ENCODE measurements around the gene BID. TPM values are rescaled to one million over a fixed set of nuclear protein-coding genes. Genes with fewer than 3 reads are reported as not detected.

BID gene
- total and polyA plus RNA-seq, 4 donors = 13.1 to 179 (median 37.5) TPM

- no peak overlapping the region for H3K4me3 ChIP-seq
- TF ChIP-seq CTCF (IDR thresholded peaks at IDR 0.05; ENCODE audit: control extremely low read depth, extremely low read depth) = no peak
- ATAC-seq (ENCODE audit: insufficient read depth, low FRiP score) (no peak), DNase-seq (no peak)
- peaks cover 0 to 13% (median 8%) of the 10 kb centered on the region in 5 donors for H3K4me1 ChIP-seq (ENCODE audit: control insufficient read depth in 5 of 5, insufficient read depth in 5 of 5, low read length in 5 of 5)
- H3K27ac ChIP-seq (ENCODE audit: low read depth in 1 of 2, low read length in 1 of 2) = no peak overlapping the region
- no peaks in the 10 kb centered on the region for H3K36me3 ChIP-seq (ENCODE audit: control insufficient read depth in 4 of 4, insufficient read depth in 4 of 4, low read length in 4 of 4)
- peaks cover 0 to 3% (median 0%) of the 10 kb centered on the region in 4 donors for H3K9me3 ChIP-seq (ENCODE audit: control insufficient read depth in 4 of 4, insufficient read depth in 3 of 4, low read length in 3 of 4)
- 94 to 96% methylated on average over 13 of the region's 13 CpGs for WGBS, 2 donors
- H3K9ac ChIP-seq (ENCODE audit: insufficient read depth in 1 of 2, low read length in 2 of 2) = no peak overlapping the region
- peaks cover 0 to 3% (median 0%) of the 10 kb centered on the region in 3 donors for H3K27me3 ChIP-seq (ENCODE audit: control insufficient read depth in 3 of 3, insufficient read depth in 3 of 3, low read length in 2 of 3)
These were observed 8.4 kb upstream of the BID start for GRCh38 chr22:17782621-17783020.

GRCh38 chr22:17782158-17782557, 7.9 kb upstream of the BID start:
- Histone ChIP-seq H3K4me3 (no peak overlapping the region), H3K27me3 (ENCODE audit: control insufficient read depth in 3 of 3, insufficient read depth in 3 of 3, low read length in 2 of 3) (peaks cover 0 to 3% (median 0%) of the 10 kb centered on the region in 3 donors), H3K9me3 (ENCODE audit: control insufficient read depth in 4 of 4, insufficient read depth in 3 of 4, low read length in 3 of 4) (peaks cover 0 to 3% (median 0%) of the 10 kb centered on the region in 4 donors), H3K9ac (ENCODE audit: insufficient read depth in 1 of 2, low read length in 2 of 2) (no peak overlapping the region), H3K4me1 (ENCODE audit: control insufficient read depth in 5 of 5, insufficient read depth in 5 of 5, low read length in 5 of 5) (peaks cover 0 to 13% (median 8%) of the 10 kb centered on the region in 5 donors), H3K27ac (ENCODE audit: low read depth in 1 of 2, low read length in 1 of 2) (no peak overlapping the region), H3K36me3 (ENCODE audit: control insufficient read depth in 4 of 4, insufficient read depth in 4 of 4, low read length in 4 of 4) (no peaks in the 10 kb centered on the region)
- no peak for TF ChIP-seq CTCF (IDR thresholded peaks at IDR 0.05; ENCODE audit: control extremely low read depth, extremely low read depth)
- ATAC-seq (ENCODE audit: insufficient read depth, low FRiP score) (no peak), DNase-seq (no peak)
- WGBS, 2 donors = 81 to 85% methylated on average over 13 of the region's 13 CpGs

- DNase-seq (peak in 2 of 3 donors; percentile 55 to 67), ATAC-seq (ENCODE audit: insufficient read depth, low FRiP score) (peak; percentile 59)
- Histone ChIP-seq H3K4me3 (no peak overlapping the region), H3K9ac (ENCODE audit: insufficient read depth in 1 of 2, low read length in 2 of 2) (no peak overlapping the region), H3K36me3 (ENCODE audit: control insufficient read depth in 4 of 4, insufficient read depth in 4 of 4, low read length in 4 of 4) (no peaks in the 10 kb centered on the region), H3K27ac (ENCODE audit: low read depth in 1 of 2, low read length in 1 of 2) (no peak overlapping the region), H3K9me3 (ENCODE audit: control insufficient read depth in 4 of 4, insufficient read depth in 3 of 4, low read length in 3 of 4) (peaks cover 0 to 3% (median 0%) of the 10 kb centered on the region in 4 donors), H3K27me3 (ENCODE audit: control insufficient read depth in 3 of 3, insufficient read depth in 3 of 3, low read length in 2 of 3) (peaks cover 0 to 3% (median 0%) of the 10 kb centered on the region in 3 donors), H3K4me1 (ENCODE audit: control insufficient read depth in 5 of 5, insufficient read depth in 5 of 5, low read length in 5 of 5) (peaks cover 0 to 13% (median 8%) of the 10 kb centered on the region in 5 donors)
- 21 to 40% methylated on average over 12 of the region's 12 CpGs for WGBS, 2 donors
- TF ChIP-seq CTCF (IDR thresholded peaks at IDR 0.05; ENCODE audit: control extremely low read depth, extremely low read depth) = no peak
These were observed 7.2 kb upstream of the BID start for GRCh38 chr22:17781319-17782031.

Measured in lung (tissue), 12 donors.